Activated naive CD4-positive, alpha-beta T cell treated with Interleukin-2 at 50 U/mL for 16 hours (primary cell): ENCODE results near the gene PACRG.

Experiments
- DNase-seq: peaks from one replicate; pipeline ENCODE4 v3.0.0-alpha.2; 2020

The PACRG gene

DNA sequence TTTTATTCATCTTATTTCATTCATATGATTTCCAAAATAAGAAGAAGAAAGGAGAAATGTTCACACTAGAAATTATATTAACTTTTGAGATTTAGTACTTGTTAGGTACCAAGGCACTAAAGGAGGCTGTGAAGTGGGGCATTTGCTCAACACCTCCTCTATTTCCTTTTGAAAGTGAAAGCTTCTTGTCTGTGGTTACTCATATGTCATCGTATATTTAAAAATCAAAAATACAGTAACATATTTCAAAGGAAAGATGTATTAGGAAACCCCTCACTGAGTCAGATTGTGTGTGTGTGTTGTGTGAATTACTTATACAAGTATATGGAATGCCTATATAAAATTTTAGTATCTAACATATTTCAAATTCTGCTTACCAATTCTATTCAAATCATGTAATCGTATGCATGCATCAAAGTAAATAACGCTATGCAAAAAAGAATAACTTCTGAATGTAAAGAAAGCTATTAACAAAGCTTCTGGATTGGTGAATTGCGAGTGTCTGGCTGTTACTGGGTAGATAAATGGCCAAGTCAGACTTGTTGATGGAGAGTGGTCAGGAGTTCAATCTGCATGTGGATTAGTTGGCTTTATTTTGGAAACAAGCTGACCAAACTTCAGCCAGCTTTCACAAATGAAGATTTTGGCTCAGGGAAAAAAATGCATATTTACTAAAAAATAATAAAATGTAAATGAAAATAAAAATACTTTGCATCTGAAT, 70.9 kb downstream of the PACRG start:
- DNase-seq: no peak

DNA sequence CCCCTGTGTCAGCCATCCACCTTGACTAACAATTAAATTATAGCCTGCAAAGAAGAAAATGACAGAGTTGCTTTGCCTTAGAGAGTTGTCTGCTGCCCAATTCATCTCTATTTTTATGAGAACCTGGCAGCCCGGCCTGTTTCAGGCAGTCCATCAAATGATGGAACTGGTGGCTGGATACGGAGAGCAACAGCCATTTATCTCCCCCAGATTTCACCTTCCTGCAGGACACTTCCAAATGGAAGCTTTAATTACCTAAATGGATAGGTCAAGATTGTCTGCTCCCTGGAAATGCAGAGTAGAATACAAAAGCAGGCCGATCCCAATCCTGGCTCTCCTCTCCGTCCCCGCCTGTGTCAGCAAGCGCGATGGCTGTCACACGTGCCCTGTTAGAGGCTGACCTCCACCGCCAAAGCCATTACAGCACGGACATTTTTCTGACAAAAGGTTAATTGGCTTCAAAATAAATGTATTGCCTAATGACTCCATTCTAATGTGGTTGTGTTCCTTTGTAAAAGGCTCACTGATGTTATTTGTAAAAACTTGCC, 86.7 kb downstream of the PACRG start:
- no peak for DNase-seq

DNA sequence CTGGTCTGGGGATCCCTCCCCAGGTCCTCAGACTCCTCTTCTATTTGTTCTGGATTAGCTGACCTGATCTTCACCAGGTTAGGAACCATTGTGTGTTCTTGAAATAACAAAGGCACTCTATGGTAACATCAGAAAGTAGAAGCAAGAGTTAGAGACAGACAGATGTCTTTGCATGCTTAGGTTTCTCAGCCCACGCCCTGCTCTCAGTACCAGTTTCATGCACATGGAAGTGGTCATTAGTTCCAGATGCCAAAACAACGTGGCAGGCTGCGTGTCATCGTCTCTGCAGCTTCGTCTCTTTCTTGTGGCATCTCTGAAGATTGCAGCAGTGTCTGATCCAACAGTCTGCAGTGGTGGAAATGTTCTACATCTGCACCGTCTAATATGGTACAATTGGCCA, 89.4 kb downstream of the PACRG start:
- DNase-seq: no peak

DNA sequence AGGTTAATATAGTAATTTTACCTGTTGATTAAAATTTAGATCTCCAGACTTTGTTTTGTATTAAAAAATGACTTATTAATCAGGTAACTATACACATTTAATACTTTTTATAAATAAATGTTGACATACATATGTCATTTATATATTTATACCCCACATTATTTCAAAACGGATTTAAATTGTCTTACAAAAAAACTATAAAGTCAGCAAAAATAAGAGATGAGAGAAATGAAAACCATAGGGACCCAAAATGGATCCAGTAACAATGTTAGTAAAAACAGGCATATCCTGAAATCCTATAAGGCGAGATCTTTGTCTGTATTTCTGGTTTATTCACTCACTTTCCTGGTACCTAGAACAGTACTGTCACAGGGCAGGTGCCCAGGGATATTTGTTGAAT, 91.5 kb downstream of the PACRG start:
- DNase-seq: no peak

DNA sequence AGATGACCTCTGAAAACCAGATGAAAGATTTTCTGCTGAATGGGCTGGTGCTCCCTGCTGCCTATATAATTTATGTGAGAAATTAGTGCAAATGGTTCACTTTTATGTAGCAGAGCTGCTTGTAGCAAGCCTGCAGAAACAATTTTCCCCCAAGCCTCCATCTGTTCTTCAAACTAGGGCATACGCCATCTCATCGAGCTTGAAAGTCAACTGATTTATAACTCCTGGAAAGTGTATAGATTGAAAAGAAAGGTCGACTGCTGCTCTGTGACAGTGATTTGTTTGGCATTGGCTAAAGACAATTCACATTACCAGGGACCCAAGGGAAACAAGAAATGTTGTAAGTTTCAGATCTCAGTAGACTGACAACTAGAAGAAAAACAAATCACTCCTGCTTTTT, 93.3 kb downstream of the PACRG start:
- DNase-seq: no peak

DNA sequence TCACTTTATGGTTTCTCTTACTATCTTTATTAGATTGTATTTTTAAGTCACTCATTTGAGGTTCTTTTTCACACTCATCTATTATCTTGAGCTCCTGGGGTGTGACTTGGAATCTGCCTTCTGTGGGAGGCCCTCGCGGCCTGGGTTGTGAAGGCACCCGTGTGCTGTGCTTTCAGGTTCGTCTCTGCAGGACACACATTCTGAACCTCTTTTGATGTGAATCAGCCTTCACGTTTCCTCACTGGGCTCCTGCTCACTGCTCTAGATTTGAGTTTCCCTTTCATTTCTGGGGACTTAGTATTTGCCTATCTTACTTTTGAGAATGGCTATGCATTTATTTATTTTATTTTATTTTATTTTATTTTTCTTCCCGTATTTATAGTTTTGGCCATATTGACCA, 97.8 kb downstream of the PACRG start:
- no peak for DNase-seq

DNA sequence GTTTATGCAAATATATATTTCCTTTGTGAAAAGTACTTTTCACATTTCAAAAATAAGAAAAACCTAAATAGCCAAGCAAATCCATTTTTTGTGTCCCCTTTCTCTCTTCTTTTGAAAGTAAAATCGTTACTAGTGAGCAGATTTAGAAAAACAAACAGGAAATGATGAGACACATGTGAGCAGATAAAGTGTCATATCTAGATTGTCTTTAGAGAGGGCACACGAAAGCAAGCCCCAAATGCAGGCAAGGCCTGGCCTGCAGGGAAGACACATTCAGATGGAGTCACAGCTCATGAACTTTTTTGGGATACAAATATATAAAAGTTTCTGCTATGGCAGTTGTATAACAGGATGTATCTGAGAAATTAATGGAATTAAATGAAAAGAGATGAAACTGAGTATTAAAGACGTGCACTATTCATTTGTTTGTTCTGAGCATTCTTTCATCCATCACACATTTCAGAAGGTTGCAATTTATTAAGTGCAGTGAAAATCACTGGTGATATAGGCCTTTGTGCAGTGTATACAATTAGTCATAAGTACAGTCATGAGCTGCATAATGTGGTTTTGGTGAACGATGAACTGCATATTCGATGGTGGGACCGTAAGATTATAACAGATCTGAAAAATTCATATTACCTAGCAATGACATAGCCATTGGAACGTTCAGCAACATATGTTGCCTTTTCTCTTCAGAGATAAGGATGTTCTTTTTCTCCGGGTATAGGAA, 101.4 kb downstream of the PACRG start:
- no peak for DNase-seq

GRCh38 chr6:162833776-162834175, 106.0 kb downstream of the PACRG start:
- DNase-seq: no peak

DNA sequence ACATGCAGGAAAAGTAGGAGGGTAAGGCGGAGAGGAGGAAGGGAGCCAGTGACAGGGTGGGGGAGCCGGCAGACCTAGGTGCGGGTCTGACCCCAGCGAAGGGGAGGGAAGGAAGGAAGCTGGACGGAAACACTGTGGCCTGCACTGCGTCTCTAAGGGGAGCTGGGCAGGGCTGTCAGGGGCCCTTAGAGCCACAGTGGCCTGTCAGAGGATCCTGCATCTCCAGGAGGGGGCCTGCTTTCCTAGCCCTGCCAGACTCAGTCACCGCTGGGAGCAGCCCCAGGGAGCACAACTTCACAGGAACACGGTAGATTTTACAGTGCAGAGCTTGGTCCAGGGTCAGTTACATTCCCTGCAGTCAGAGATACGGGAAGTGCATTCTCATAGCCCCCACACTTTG, 118.2 kb downstream of the PACRG start:
- DNase-seq: no peak

DNA sequence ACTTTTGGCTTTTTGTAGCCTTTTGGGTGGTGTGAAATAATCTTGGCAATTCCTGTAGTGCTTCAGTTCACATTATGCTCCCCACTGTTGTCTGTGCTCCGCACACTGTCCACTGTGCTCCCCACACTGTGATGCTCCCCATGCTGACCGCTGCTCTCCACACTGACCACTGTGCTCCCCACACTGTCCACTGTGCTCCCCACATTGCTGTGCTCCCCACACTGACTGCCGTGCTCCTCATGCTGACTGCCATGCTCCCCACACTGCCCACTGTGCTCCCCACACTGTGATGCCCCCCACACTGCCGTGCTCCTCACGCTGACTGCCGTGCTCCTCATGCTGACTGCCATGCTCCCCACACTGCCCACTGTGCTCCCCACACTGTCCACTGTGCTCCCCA, 118.9 kb downstream of the PACRG start:
- DNase-seq: no peak

- DNase-seq: no peak
These were observed 121.5 kb downstream of the PACRG start for GRCh38 chr6:162849269-162849668.

DNA sequence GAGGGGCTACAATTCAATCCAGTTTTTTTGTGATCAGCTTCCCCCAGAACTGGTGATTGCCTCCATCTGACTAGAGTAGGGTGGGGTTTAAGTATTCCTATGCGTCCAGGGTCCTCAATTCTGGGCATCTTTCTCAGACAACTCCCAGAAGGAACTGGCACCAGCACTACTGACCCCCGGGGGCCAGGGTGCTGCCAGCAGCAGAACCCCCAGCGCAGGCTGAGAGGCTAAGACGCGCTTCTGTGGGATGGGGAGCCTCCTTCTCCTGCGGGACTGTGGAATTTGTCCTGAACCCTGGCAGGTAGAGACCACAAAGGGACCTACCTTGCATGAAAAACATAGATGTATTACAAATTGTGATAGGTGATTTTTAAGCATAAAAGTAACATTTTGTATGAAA, 124.4 kb downstream of the PACRG start:
- DNase-seq: no peak

- no peak for DNase-seq
These were observed 125.2 kb downstream of the PACRG start for GRCh38 chr6:162852840-162853577.

DNA sequence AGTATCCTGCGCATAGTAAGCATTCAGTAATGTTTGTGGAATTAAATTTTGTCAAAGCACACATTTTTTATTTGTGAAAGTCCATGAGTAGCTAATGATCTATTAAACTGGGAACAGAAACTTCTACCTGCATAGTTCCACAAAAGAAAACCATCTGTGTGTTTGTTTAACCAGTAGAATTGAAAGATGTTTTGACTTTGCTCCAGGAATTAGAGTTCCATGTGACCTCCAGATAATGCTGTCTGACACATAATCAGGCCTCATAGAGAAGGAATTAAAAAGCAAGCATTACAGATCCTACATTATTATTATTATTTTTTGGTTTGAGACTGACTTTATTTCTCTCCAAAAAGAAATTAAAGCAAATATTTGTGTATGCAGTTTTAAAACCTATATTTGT, 126.5 kb downstream of the PACRG start:
- no peak for DNase-seq

DNA sequence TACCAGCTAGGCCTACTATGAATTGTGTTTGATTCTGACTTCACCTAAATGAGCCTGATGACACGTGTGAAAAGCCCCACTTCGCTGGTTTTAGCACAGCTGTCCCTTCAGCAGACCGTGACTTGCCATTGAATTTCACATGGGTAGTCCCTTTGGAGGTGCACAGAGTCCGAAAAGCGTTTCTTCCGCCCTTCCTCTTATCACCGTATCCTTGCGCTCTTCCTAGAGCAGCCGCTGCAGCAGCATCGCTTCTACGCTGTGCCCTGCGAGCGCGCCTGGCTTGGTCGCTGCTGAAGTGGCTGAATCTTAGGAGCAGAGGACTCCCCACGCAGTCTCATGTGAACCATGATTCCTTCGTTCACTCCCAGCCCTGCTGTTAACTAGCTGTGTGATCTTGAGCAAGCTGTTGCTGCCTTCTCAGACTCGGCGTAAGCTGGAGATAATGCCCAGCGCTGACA, 127.0 kb downstream of the PACRG start:
- DNase-seq: no peak

- DNase-seq: no peak
These were observed 129.1 kb downstream of the PACRG start for GRCh38 chr6:162856885-162857284.

GRCh38 chr6:162857326-162857725, 129.6 kb downstream of the PACRG start:
- no peak for DNase-seq

- DNase-seq: no peak
These were observed 134.7 kb downstream of the PACRG start for GRCh38 chr6:162862462-162862861.

DNA sequence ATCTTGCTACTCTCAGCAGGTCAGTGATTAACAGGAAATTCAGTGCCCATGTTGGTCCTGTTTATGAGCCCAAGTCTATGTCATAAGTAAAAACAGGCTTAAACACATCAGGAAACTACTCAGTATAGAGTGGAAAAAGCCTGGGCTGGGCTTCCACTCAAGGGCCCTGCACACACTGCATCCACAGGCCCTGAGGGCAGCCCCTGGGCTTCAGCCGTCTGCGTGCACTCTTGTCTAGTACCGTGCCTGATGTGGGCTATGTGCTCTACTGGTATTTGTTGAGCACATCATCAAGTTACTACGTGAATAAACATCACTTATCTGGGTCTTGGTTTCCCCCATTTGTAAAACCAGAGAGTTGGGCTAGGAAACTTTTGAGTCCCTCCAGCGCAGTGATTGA, 135.2 kb downstream of the PACRG start:
- DNase-seq: no peak

GRCh38 chr6:162863821-162864220, 136.0 kb downstream of the PACRG start:
- no peak for DNase-seq

DNA sequence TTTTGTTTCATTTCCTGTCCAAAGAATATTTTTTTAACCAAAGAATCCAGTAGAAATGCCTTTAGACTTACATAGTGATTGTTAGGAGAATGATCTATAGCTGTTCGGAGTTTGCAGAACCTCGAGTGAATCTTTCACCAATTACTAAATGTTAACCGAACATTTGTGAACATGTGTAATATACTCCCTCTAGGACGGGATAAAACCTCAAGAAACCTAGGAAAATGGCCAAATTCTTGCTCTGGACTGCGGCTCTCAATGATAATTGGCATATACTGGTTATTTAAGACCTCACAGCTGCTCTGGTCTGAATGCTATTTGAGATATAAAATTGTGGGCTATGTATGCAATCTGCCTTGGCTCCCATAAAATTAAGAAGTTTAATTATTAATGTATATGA, 137.1 kb downstream of the PACRG start:
- no peak for DNase-seq

- no peak for DNase-seq
These were observed 138.9 kb downstream of the PACRG start for GRCh38 chr6:162866656-162867055.

- DNase-seq: no peak
These were observed 140.6 kb downstream of the PACRG start for GRCh38 chr6:162868397-162868796.

DNA sequence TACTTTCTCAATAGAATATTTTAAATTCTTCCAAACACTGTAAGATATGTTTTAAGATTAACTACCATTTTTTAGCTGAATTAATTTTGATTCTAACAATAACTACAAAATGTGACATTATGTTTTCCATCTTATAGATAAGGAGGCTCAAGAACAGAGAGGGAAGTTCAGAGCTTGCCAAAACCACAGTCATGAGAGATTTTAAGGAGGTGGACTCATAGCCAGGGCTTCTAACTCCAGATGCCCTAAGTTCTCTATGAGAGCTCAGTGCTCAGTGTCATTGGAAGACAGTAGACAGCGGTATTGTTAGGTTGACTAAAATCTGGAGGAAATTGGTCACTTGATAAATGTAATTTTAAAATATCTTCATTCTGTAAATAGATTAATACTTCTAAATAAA, 144.2 kb downstream of the PACRG start:
- DNase-seq: no peak
